Gastrocnemius medialis (tissue), 4 donors: ENCODE results near the gene C20orf96.
A peak's percentile ranks its signal among the peaks of the same experiment; 100 is the strongest.

Experiments
- CTCF ChIP-seq, 5 experiments: fragments of 450-650 bp in 3 of 5; fragments of 200-600 bp in 2 of 5; sonication (generic) in 2 of 5; IDR thresholded peaks in 4 of 5; conservative IDR thresholded peaks in 1 of 5; 1 replicate in 4 of 5; 2 replicates in 1 of 5; pipeline ENCODE4 v1.5.1; 2016 to 2019; ENCODE audit warnings: antibody characterized with exemption in 5 of 5, mild to moderate bottlenecking in 3 of 5, moderate library complexity in 3 of 5
- POLR2A ChIP-seq, 2 donors: fragments of 450-650 bp; IDR thresholded peaks; one replicate each; pipeline ENCODE4 v1.6.1; 2017; ENCODE audit warnings: antibody characterized with exemption in 2 of 2, mild to moderate bottlenecking in 2 of 2, moderate library complexity in 2 of 2

GRCh38 chr20:297925-298775 is 7.6 kb upstream of the C20orf96 start:
- no peak for TF ChIP-seq CTCF (IDR thresholded peaks at IDR 0.05 in 4 of 5, conservative IDR thresholded peaks at IDR 0.05 in 1 of 5)
- TF ChIP-seq POLR2A (IDR thresholded peaks at IDR 0.05): peak in 1 of 2 donors; percentile 68
